Trophoblast cell (in vitro differentiated cells and primary cell): ENCODE measurements around the gene OR2A1.
"Not testable (repeated sequence)": the region's sequence is repeated elsewhere in the genome, so short reads cannot be mapped to it uniquely, and the experiment has no call there.

Experiments
- DNase-seq, 2 donors: peaks; one replicate each; pipeline ENCODE4 v3.0.0-alpha.2; 2016
- H2AFZ ChIP-seq: 2 replicates; pipeline ENCODE4 v1.6.1; 2013; ENCODE audit warnings: low read length, moderate library complexity, mild to moderate bottlenecking; ENCODE audit not compliant: insufficient read depth, poor library complexity
- H2AK5ac ChIP-seq: 2 replicates; pipeline ENCODE4 v1.6.1; 2013; ENCODE audit warnings: mild to moderate bottlenecking, low read length
- H2BK120ac ChIP-seq: 2 replicates; pipeline ENCODE4 v1.6.1; 2013; ENCODE audit warnings: low read length, mild to moderate bottlenecking, moderate library complexity; ENCODE audit not compliant: insufficient read depth, poor library complexity
- H2BK12ac ChIP-seq: 2 replicates; pipeline ENCODE4 v1.6.1; 2013; ENCODE audit warnings: mild to moderate bottlenecking, low read length, moderate library complexity
- H2BK5ac ChIP-seq: 2 replicates; pipeline ENCODE4 v1.6.1; 2013; ENCODE audit warnings: low read length, low read depth, moderate library complexity, mild to moderate bottlenecking; ENCODE audit not compliant: poor library complexity
- H3K14ac ChIP-seq: 2 replicates; pipeline ENCODE4 v1.6.1; 2013; ENCODE audit warnings: mild to moderate bottlenecking, low read length
- H3K18ac ChIP-seq: 2 replicates; pipeline ENCODE4 v1.6.1; 2013; ENCODE audit warnings: mild to moderate bottlenecking, low read length
- H3K23ac ChIP-seq: 2 replicates; pipeline ENCODE4 v1.6.1; 2013; ENCODE audit warnings: low read length
- H3K27ac ChIP-seq: 2 replicates; pipeline ENCODE4 v1.5.1; 2013; ENCODE audit warnings: low read depth, mild to moderate bottlenecking, inconsistent platforms, low read length, moderate library complexity
- H3K27me3 ChIP-seq: 2 replicates; pipeline ENCODE4 v1.6.1; 2013; ENCODE audit warnings: inconsistent platforms, mild to moderate bottlenecking, low read length, moderate library complexity; ENCODE audit not compliant: insufficient read depth
- H3K36me3 ChIP-seq, 2 experiments: 1 replicate in 1 of 2; 2 replicates in 1 of 2; pipeline ENCODE4 v1.6.1; 2013; ENCODE audit warnings: low read length in 2 of 2, mild to moderate bottlenecking in 2 of 2, moderate library complexity in 1 of 2; ENCODE audit not compliant: insufficient read depth in 2 of 2, control insufficient read depth in 1 of 2
- H3K4ac ChIP-seq: 2 replicates; pipeline ENCODE4 v1.6.1; 2013; ENCODE audit warnings: low read depth, mild to moderate bottlenecking, low read length, moderate library complexity
- H3K4me1 ChIP-seq, 2 experiments: 1 replicate in 1 of 2; 2 replicates in 1 of 2; pipeline ENCODE4 v1.6.1; 2013; ENCODE audit warnings: low read length in 2 of 2, mild to moderate bottlenecking in 2 of 2, moderate library complexity in 1 of 2; ENCODE audit not compliant: insufficient read depth in 2 of 2, control insufficient read depth in 1 of 2
- H3K4me2 ChIP-seq: 2 replicates; pipeline ENCODE4 v1.6.1; 2013; ENCODE audit warnings: inconsistent platforms, mild to moderate bottlenecking, low read length, moderate library complexity
- H3K4me3 ChIP-seq: 2 replicates; pipeline ENCODE4 v1.5.1; 2013; ENCODE audit warnings: mild to moderate bottlenecking, low read depth, low read length, inconsistent platforms
- H3K79me1 ChIP-seq: one replicate; pipeline ENCODE4 v1.6.1; 2013; ENCODE audit warnings: low read length
- H3K79me2 ChIP-seq: 2 replicates; pipeline ENCODE4 v1.6.1; 2013; ENCODE audit warnings: low read length, mild to moderate bottlenecking; ENCODE audit not compliant: control insufficient read depth, insufficient read depth, poor library complexity
- H3K9ac ChIP-seq: 2 replicates; pipeline ENCODE4 v1.6.1; 2013; ENCODE audit warnings: mild to moderate bottlenecking, low read length
- H3K9me3 ChIP-seq: 2 replicates; pipeline ENCODE4 v1.6.1; 2013; ENCODE audit warnings: low read depth, mild to moderate bottlenecking, control low read depth, inconsistent platforms, low read length; ENCODE audit not compliant: insufficient read depth
- H4K12ac ChIP-seq: 2 replicates; pipeline ENCODE4 v1.6.1; 2013; ENCODE audit warnings: low read depth, mild to moderate bottlenecking, low read length, moderate library complexity
- H4K8ac ChIP-seq: 2 replicates; pipeline ENCODE4 v1.6.1; 2013; ENCODE audit warnings: low read depth, mild to moderate bottlenecking, low read length, moderate library complexity
- H4K91ac ChIP-seq: one replicate; pipeline ENCODE4 v1.6.1; 2013; ENCODE audit warnings: low read depth, mild to moderate bottlenecking, low read length, moderate library complexity
- WGBS: extraction: QIAGEN DNeasy Blood & Tissue Kit; methylation state at CpG from one replicate; pipeline ENCODE4 v1.1.7; 2013; ENCODE audit warnings: missing lambda C conversion rate; ENCODE audit not compliant: insufficient read length, insufficient coverage; ENCODE audit errors: extremely low coverage; 5-methylcytosine and 5-hydroxymethylcytosine counted together

The OR2A1 gene

DNA sequence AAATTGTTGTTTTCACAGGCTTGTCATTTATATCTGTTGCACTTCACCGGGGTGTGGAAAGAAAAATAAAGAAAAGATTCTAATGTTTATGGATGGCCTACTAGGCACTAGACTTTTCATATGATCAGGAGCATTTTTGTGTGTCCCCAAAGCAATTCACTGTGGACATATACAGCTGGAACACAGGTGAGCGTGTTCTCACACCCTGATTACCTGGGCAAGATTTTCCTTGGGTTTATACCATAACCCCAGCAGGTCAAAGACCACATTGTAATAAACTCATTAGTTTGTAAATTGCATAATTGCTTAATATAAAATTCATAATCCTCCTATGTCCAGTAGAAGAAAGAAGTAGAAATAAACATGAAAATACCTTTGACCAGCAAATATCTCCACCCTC, 1.0 kb upstream of the OR2A1 start:
- H3K4me2 ChIP-seq, H3K18ac ChIP-seq, H3K27me3 ChIP-seq, H3K4me1 ChIP-seq, H3K79me2 ChIP-seq, H3K79me1 ChIP-seq, H2BK12ac ChIP-seq, H4K91ac ChIP-seq, H4K8ac ChIP-seq, H3K4ac ChIP-seq, H2AK5ac ChIP-seq, H3K23ac ChIP-seq, H3K9ac ChIP-seq, H2AFZ ChIP-seq, H2BK5ac ChIP-seq, H3K27ac ChIP-seq, H4K12ac ChIP-seq, H2BK120ac ChIP-seq, H3K14ac ChIP-seq, H3K9me3 ChIP-seq, DNase-seq, H3K36me3 ChIP-seq, H3K4me3 ChIP-seq: not testable (repeated sequence)
- no CpG with 5 or more reads among the region's 2 CpGs for WGBS

DNA sequence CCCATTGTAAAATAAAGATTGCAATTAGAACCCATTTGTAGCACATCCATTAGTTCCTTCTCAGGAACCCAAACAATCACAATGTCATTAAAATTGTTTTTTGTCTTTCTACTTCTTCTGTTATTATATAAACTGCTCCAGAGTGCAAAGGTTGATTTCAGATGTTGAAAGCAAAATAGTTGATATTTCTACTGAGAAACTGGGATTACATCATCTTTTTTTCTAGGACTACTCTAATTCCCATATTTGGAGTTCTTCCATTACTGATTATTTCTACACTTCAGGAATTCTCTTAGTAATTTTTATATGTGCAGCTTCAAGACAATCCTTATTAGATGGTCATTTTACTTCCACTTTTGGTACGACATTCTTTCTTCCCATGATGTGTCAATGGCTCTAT, 5.3 kb downstream of the OR2A1 start:
- no CpG with 5 or more reads among the region's 1 CpG for WGBS
- not testable (repeated sequence) for H3K18ac ChIP-seq

DNA sequence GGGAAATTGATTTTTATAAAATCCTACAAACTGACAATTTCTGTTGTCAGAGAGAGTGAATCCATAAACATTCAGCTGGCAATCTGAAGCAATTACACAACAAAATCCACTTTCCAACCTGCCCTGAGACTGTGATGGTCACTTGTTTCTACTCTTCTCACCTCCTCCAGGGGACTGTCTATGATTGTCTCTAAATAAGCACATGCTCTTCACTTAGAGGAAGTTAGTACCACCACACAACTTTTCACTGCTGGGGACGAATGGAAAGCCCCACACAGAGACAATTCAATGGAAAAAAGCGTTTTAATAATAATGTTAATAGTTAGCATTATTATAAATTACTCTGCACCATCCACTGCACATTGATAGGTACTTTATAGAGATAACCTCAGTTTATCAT, 7.3 kb downstream of the OR2A1 start:
- not testable (repeated sequence) for H3K27me3 ChIP-seq, H3K27ac ChIP-seq, H3K9ac ChIP-seq, H4K8ac ChIP-seq, H3K79me2 ChIP-seq, H3K4ac ChIP-seq, H3K36me3 ChIP-seq, H3K18ac ChIP-seq, H2AK5ac ChIP-seq, H3K9me3 ChIP-seq, H3K23ac ChIP-seq, H2AFZ ChIP-seq, H3K14ac ChIP-seq, H3K4me3 ChIP-seq, H4K12ac ChIP-seq, H4K91ac ChIP-seq, H3K4me1 ChIP-seq, H3K79me1 ChIP-seq, H2BK5ac ChIP-seq, H2BK12ac ChIP-seq, DNase-seq, H2BK120ac ChIP-seq, H3K4me2 ChIP-seq
- WGBS = no CpG with 5 or more reads among the region's 2 CpGs

More for the DNA sequence above, 5.3 kb downstream of the OR2A1 start:
- H3K27ac ChIP-seq, H3K4me2 ChIP-seq, DNase-seq, H3K14ac ChIP-seq, H3K79me1 ChIP-seq, H3K4ac ChIP-seq, H4K91ac ChIP-seq, H4K8ac ChIP-seq, H3K23ac ChIP-seq, H2BK5ac ChIP-seq, H2AFZ ChIP-seq, H3K79me2 ChIP-seq, H3K36me3 ChIP-seq, H2BK120ac ChIP-seq, H2AK5ac ChIP-seq, H2BK12ac ChIP-seq, H4K12ac ChIP-seq, H3K9ac ChIP-seq, H3K4me3 ChIP-seq, H3K9me3 ChIP-seq, H3K27me3 ChIP-seq, H3K4me1 ChIP-seq: not testable (repeated sequence)

DNA sequence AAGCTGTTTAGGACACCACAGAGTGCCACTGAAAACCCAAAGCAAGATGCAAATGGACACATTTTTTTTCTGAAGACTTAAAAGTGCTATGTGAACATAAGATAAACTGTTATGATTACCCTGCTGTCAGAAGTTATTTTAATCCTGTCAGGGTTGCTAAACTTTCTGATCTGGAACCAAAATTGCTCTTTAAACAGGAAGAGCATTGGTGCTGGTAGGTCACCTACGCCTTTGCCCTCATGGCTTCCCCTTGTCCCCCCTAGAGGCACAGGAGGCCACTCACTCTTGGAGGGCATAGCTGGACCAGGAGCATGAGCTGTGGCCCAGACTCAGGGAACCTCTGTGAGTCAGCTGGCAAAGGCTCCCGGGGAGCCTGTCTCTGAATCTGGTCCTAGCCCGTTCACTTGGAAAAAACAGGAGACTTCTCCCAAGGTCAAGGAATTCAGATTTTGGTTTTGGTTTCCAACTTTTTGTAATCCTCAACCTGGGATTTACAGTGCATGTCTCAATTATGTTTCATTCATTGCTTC, 9.5 kb downstream of the OR2A1 start:
- not testable (repeated sequence) for H3K79me2 ChIP-seq, H3K4me3 ChIP-seq, DNase-seq, H3K27me3 ChIP-seq, H2BK120ac ChIP-seq, H2BK12ac ChIP-seq, H3K18ac ChIP-seq, H3K9me3 ChIP-seq, H3K4me2 ChIP-seq, H3K9ac ChIP-seq, H2AFZ ChIP-seq, H3K4ac ChIP-seq, H3K4me1 ChIP-seq, H4K12ac ChIP-seq, H4K91ac ChIP-seq, H3K23ac ChIP-seq, H2BK5ac ChIP-seq, H3K79me1 ChIP-seq, H3K14ac ChIP-seq, H2AK5ac ChIP-seq, H4K8ac ChIP-seq, H3K36me3 ChIP-seq, H3K27ac ChIP-seq
- no CpG with 5 or more reads among the region's 3 CpGs for WGBS
